ENCODE data around the gene TBC1D22A.

GRCh38 chr22:46929046-46929709 lies 166.7 kb downstream of the TBC1D22A start:
- TF ChIP-seq POLR2A (IDR thresholded peaks at IDR 0.05) (no peak), CTCF (IDR thresholded peaks at IDR 0.05 in 4 of 5, conservative IDR thresholded peaks at IDR 0.05 in 1 of 5) (no peak)

Measured in gastrocnemius medialis (tissue), 4 donors.